IPS-NIHi7 (cell line): ENCODE measurements around the gene OGA.

Source experiments
- DNase-seq: peaks from one replicate; pipeline ENCODE4 v3.0.0; 2012; ENCODE audit warnings: mixed read lengths; ENCODE audit errors: extremely low spot score

The OGA gene

DNA sequence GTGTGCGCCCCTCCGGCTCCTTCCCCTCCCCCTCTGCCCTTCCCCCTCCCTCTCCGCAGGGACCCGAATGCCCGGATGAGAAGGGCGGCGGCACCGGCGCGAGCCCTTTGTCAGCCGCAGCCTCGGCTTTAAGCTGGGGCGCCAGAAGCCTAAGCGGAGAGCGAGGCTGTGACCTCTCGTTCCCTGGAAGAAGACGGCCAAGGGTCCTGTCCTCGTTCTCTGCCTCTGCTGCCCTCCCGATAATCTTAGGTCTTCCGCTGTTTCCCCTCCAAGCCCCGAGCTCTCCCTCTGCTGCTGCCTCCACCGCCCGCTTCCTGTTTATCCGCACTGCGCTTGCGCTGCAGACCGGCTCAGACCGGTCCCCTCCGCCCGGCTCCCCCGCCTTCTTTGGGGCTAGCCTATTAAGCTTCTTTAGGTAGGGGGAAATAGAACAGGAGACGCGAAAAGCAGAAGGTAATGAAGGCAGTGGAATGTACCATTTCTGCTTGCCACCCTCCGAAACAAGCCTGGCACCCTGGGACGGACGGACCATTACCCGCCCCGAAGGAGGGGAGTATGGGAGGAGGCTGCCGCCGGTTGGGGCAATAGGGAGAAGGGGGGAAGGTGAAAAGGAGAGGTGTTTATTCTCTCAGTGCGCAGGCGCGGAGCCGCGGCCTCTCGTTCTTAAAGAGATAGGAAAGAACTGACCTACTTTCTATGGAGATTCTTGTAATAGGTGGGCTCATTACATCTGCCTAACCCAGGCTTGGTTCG lies at the start of gene OGA:
TSS of gene OGA (minus strand) at position 326 of the 753 bp plus-strand sequence. CDS start 422 bp downstream, outside the sequence.
- peak; percentile 96 for DNase-seq

- no peak for DNase-seq
Observed at GRCh38 chr10:101867931-101868330, 49.7 kb upstream of the OGA start.

- no peak for DNase-seq
Observed at GRCh38 chr10:101859530-101859929, 41.3 kb upstream of the OGA start.

- DNase-seq = no peak
Observed at GRCh38 chr10:101858723-101859500, 40.7 kb upstream of the OGA start.

GRCh38 chr10:101857802-101858476 lies 39.7 kb upstream of the OGA start:
- no peak for DNase-seq

DNA sequence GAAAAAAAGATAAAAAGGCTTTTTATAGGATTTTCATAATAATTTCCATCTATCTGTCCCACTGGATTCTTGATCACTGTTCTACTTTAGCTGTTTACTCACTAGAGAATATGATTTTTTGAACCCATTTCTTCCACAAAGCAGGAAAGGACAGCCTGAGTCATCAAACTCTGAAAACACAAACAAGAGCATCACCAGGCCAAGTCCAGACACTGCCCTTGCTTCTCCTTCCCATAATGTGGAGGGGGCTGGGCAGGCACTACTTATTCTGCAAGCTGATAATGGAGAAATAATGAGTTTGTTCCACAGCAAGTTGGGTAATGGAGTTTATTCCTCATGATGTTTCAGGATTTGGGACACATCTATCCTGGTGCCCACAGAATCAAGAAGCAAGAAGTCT lies 38.4 kb upstream of the OGA start:
- DNase-seq = no peak

DNA sequence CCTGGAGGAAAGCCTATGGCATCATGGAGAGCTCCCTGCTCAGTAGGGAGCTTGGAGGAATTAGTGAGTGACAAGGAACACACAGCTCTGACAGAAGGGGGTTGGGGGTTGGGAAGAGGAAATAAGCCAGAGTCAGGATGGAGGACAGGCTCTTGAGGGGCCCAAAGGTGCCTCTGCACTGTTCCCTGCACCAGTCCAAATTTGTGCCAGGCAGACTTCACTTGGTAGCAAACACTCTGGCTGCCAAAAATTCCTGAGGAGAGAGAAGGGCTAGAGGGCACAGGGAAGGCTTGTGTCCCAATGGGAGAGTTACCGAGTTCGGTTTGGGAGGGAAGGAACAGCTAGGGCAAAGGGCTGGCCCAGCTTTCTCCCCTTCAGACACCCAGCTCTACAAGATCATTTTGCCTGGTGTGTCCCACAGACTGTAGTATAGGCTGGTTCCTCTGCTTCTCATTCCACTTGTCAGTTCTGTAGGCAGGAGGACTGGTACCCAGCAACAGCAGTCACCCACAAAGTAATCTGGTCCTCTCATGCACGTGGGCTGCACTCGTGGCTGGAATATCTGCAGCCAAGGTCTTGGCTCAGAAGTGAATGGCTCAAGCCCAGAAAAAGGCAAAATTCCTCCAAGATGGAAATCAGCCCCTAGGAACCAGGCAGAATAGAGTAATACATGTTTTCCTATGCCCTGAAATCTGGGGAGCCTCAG lies 33.3 kb upstream of the OGA start:
- no peak for DNase-seq

DNA sequence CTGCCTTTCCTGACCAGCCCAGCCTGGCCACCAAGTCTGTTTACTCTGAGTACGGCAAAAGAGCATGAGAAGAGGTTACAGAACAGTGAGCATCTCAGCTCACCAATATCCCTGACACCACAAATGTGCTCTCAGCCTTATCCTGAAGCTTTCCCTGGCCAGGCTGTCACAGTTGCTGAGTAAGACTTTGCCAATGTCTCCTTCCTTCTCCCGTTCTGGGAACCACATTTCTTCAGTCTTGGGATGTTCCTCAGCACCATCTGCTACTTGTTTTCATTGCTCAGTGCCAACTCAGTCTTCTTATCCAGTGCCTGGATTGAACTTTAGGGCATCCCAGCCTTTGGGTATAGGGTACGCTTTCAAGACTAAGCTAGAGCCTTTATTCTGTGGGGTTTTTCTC lies 32.5 kb upstream of the OGA start:
- no peak for DNase-seq

GRCh38 chr10:101848894-101849351 lies 30.7 kb upstream of the OGA start:
- no peak for DNase-seq

DNA sequence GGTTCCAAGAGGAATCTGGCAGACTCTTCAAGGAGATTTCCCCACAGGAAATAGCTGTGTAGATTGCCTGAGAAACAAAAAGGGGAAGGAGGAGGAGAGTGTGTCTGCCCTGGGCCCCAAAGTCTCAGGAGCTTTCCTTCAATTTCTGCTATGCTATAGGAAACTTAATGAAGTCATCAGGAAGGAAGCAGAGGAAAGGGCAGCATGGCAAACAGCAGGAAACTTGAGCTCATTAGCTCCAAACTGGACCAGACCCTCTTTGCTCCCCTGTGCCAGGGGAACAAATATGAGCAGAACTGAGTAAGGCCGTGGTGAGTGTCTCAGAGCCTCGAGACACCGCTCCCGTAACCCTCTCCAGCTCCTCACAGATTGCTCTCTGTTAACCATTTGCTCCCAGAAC lies 30.2 kb upstream of the OGA start:
- DNase-seq = no peak

- DNase-seq = no peak
Observed at GRCh38 chr10:101845893-101846292, 27.6 kb upstream of the OGA start.

DNA sequence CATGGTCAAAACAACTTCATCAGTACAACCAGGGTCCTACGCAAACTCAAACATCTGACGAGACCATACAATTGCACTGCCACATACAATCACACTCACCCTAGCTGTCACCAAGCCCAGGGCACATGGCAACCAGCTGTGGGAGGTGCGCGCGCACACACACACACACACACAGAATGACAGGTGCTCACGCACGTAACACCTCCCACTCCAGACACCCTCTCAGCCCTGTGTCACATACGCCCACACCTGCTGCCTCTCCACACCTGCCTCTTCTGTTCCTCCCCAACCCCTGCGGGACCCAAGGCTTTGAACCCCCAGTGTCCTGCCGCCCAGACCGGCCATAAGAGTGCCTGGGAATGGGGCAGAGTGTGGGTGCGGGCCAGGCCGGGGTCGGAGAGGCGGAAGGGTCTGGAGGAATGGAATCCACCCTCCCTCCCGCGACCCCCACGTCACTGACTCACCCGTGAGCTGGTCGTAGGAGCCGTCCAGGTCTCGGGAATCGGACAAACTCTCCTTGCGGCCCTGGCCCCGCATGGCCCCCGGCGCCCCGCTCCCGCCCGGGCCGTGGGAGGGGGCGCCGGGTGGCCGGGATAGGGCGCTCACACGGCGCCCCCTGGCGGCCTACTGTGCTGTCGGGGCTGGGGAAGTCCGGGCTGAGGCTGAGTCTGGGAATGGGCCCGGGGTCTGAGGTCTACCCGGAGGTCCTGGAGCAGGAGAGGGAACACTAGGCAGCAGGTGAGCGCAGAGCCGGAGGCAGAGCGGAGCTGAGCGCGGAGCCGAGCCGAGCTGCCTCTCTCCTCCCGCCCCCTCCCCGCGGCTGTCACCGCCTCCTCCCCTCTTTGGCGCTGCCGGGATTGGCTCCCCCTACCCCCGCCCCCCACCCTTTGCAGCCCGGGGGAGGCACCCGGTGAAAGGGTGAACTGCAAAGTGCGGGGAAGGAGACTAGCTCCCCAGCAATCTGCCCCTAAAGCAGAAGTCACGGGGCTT lies 25.1 kb upstream of the OGA start, which contains the start of gene KCNIP2:
TSS of gene KCNIP2 (minus strand) at position 769 of the 990 bp plus-strand sequence. CDS start at position 537, 232 bp downstream.
- peak; percentile 89 for DNase-seq

DNA sequence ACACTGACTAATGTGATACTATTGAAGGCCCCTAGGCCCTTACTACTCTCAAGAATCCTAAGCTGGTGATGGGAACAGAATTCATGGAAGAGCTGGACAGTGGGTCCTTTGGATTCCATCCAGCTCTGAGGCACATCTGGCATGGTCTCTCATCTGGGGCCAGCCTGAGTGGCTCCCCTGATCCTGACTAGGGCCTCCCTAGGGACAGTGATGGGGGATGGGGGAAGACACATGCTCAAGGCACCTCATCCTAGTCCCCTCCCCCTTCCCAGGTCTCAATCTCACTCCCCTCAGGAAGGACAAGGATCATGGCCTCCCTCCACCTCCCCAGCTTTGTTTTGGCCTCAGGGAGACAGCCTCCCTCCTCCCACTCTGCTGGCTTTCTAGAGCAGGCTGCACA lies 23.6 kb upstream of the OGA start:
- no peak for DNase-seq

- peak; percentile 83 for DNase-seq
Observed at GRCh38 chr10:101840741-101841453, 22.7 kb upstream of the OGA start.

GRCh38 chr10:101840102-101840684 lies 21.9 kb upstream of the OGA start:
- peak; percentile 46 for DNase-seq

GRCh38 chr10:101839416-101840063 lies 21.3 kb upstream of the OGA start:
- DNase-seq = peak; percentile 81

DNA sequence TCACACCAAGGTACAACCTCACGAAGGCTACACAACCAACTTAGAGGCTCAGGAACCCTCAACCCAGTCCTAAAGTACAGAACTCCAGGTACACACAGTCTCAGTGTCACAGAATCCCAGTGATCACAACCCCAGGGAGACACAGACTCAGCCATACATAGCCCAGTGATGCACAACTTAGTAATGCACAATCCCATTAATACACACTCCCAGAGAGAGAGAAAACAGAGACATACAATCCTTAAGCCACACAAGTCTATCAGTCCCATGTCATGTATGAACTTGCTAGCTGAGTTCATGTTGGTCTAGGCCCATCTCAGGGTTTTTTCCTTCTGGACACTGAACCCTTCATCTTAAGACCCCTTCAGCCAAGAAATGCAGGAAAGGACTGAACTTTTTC lies 20.8 kb upstream of the OGA start:
- DNase-seq = no peak

DNA sequence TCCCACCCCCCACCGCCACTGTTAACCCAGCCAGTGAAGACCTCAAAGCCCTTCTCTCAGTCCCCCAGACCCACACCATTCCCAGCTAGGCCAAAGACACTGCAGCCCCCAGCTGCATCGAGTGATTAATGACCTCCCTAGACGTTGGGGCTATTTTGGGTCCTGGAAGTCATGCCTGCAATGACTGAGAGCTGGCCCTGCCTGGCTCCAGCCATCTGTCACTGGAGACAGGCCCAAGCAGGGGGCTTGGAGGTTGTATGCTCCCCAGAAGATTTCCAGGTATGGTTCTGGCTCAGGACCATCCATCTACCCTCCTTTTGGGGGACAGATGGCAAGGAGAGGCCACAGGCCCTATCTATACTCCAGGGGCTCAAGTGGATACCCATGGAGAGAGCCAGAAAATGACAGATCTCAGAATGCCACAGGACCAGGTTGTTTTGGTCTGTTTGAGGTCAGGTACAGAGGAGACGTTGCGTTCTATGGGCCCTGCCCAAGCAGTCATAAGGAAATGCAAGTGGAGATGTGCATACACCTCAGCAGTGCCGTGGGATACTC lies 20.2 kb upstream of the OGA start:
- no peak for DNase-seq

DNA sequence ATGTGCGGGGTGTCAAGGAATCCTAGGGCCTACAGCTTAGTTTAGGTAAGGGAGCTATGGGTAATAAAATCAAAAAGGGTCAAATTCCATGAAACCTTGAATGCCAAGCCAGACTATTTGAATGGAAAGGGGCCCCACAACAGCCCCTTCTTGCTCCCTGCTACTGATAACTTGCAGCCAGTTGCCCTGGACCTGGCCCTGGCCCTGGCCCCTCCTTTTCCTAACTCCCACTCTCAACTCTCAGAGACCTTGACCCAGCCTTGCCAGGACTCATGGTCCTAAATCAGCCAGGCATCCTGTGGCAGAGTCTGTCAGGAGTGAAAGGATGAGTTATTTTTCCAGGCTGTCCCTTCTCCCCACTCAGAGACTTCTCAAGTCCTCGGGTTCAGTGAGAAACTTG lies 19.5 kb upstream of the OGA start:
- DNase-seq = no peak
